B cell (primary cell): ENCODE measurements around the gene EMC10. TPM values are rescaled to one million over a fixed set of nuclear protein-coding genes. Genes with fewer than 3 reads are reported as not detected.

Source experiments
- ATAC-seq: fragments of 200-7000 bp; cut with Tn5 transposase; one replicate; pipeline ENCODE4 v1.10.0; 2021; ENCODE audit warnings: low read depth, mild to moderate bottlenecking, moderate number of reproducible peaks, moderate library complexity
- CTCF ChIA-PET: fragments of 350-600 bp; sonication (Branson Sonifier 250); formaldehyde crosslinking; loops from one replicate; lab custom pipeline; 2021; ENCODE audit warnings: antibody characterized with exemption, inconsistent platforms; lab: Charles Lee
- POLR2A ChIA-PET: fragments of 350-600 bp; sonication (Branson Sonifier 250); formaldehyde crosslinking; loops from one replicate; lab custom pipeline; 2021; ENCODE audit warnings: antibody characterized with exemption; lab: Charles Lee
- DNase-seq: peaks from one replicate; pipeline ENCODE4 v3.0.0; 2013
- H2AFZ ChIP-seq: 2 replicates; pipeline ENCODE4 v1.6.1; 2012; ENCODE audit warnings: mild to moderate bottlenecking, low read depth, low read length; ENCODE audit not compliant: insufficient read depth, poor library complexity, severe bottlenecking
- H3K27ac ChIP-seq, 2 donors: 1 replicate in 1 of 2; 2 replicates in 1 of 2; pipeline ENCODE4 v1.5.1; 2012 to 2013; ENCODE audit warnings: low read length in 2 of 2, mild to moderate bottlenecking in 2 of 2, moderate library complexity in 1 of 2
- H3K27me3 ChIP-seq, 4 experiments: fragments of 200-600 bp in 1 of 4; sonication (generic) in 1 of 4; replicated peaks in 1 of 4; 1 replicate in 2 of 4; 2 replicates in 2 of 4; pipeline versions ENCODE4 v1.6.1 to v1.7.0; 2013 to 2016; ENCODE audit warnings: low read length in 3 of 4, mild to moderate bottlenecking in 2 of 4, mixed read lengths in 1 of 4, moderate library complexity in 1 of 4; ENCODE audit not compliant: insufficient read depth in 4 of 4, control insufficient read depth in 3 of 4; ENCODE audit errors: control extremely low read depth in 1 of 4
- H3K36me3 ChIP-seq, 2 experiments: replicated peaks in 1 of 2; 1 replicate in 1 of 2; 2 replicates in 1 of 2; pipeline versions ENCODE4 v1.6.1 to v1.7.1; 2013; ENCODE audit warnings: low read length in 1 of 2; ENCODE audit not compliant: insufficient read depth in 2 of 2, control insufficient read depth in 1 of 2; ENCODE audit errors: control extremely low read depth in 1 of 2, extremely low read depth in 1 of 2
- H3K4me1 ChIP-seq, 2 donors: fragments of 200-600 bp in 1 of 2; sonication (generic) in 1 of 2; 1 replicate in 1 of 2; 2 replicates in 1 of 2; pipeline versions ENCODE4 v1.5.1 to v1.6.1; 2013 to 2017; ENCODE audit warnings: low read length in 2 of 2; ENCODE audit not compliant: control insufficient read depth in 2 of 2, insufficient read depth in 2 of 2
- H3K4me2 ChIP-seq: replicated peaks from 2 replicates; pipeline ENCODE3; 2012; ENCODE audit warnings: mild to moderate bottlenecking, low read depth, low read length; ENCODE audit not compliant: poor library complexity, severe bottlenecking
- H3K4me3 ChIP-seq, 5 experiments: fragments of 200-600 bp in 1 of 5; sonication (generic) in 1 of 5; 1 replicate in 3 of 5; 2 replicates in 2 of 5; pipeline versions ENCODE4 v1.5.1 to v1.7.0; 2011 to 2016; ENCODE audit warnings: low read length in 4 of 5, mild to moderate bottlenecking in 4 of 5, low read depth in 2 of 5, control low read depth in 1 of 5, moderate library complexity in 1 of 5; ENCODE audit not compliant: insufficient read depth in 1 of 5; ENCODE audit errors: control extremely low read depth in 1 of 5, extremely low read depth in 1 of 5
- H3K79me2 ChIP-seq: fragments of 200-600 bp; sonication (generic); one replicate; pipeline ENCODE4 v1.6.0; 2016; ENCODE audit warnings: low read length; ENCODE audit not compliant: control insufficient read depth, insufficient read depth
- H3K9ac ChIP-seq: fragments of 200-600 bp; sonication (generic); 2 replicates; pipeline ENCODE4 v1.6.1; 2017; ENCODE audit warnings: mild to moderate bottlenecking, low read length, moderate library complexity
- H3K9me3 ChIP-seq, 3 donors: one replicate each; pipeline versions ENCODE4 v1.6.1 to v1.7.1; 2013; ENCODE audit warnings: low read length in 2 of 3; ENCODE audit not compliant: control insufficient read depth in 2 of 3, insufficient read depth in 1 of 3; ENCODE audit errors: control extremely low read depth in 1 of 3
- H4K20me1 ChIP-seq: 2 replicates; pipeline ENCODE4 v1.6.0; 2012; ENCODE audit warnings: mild to moderate bottlenecking, low read length; ENCODE audit not compliant: insufficient read depth, control insufficient read depth, poor library complexity, severe bottlenecking
- H3K27ac Mint-ChIP-seq: one replicate; pipeline ENCODE4 v1.8.0; 2021; ENCODE audit warnings: mixed read lengths
- H3K27me3 Mint-ChIP-seq: one replicate; pipeline ENCODE4 v1.8.0; 2021; ENCODE audit warnings: mixed read lengths
- H3K4me1 Mint-ChIP-seq: one replicate; pipeline ENCODE4 v1.8.0; 2021; ENCODE audit warnings: mixed read lengths
- H3K4me3 Mint-ChIP-seq: one replicate; pipeline ENCODE4 v1.8.0; 2021; ENCODE audit warnings: mixed read lengths
- H3K9me3 Mint-ChIP-seq: one replicate; pipeline ENCODE4 v1.8.0; 2022; ENCODE audit warnings: mixed read lengths; ENCODE audit not compliant: insufficient read depth
- CTCF ChIP-seq: fragments of 200-600 bp; IDR thresholded peaks from one replicate; pipeline ENCODE4 v1.8.0; 2022; ENCODE audit warnings: antibody characterized with exemption, mild to moderate bottlenecking
- EZH2 ChIP-seq: IDR thresholded peaks from 2 replicates; pipeline ENCODE4 v1.6.1; 2012; ENCODE audit warnings: borderline replicate concordance, low read depth, mild to moderate bottlenecking, moderate library complexity, low read length; ENCODE audit not compliant: insufficient read depth, poor library complexity, severe bottlenecking
- WGBS: methylation state at CpG from one replicate; pipeline ENCODE4 v1.1.5; 2013; ENCODE audit warnings: missing lambda C conversion rate; ENCODE audit not compliant: insufficient coverage; 5-methylcytosine and 5-hydroxymethylcytosine counted together
- intact Hi-C: fragments of 100-400 bp; cut with micrococcal nuclease; formaldehyde crosslinking; loops from one replicate; pipeline ENCODE4 v1.10.0; 2022
- polyA plus RNA-seq: library from polyadenylated mRNA; depleted of rRNA; stranded (reverse); fragments of >200 nt; gene quantifications from 2 replicates; pipeline ENCODE4 v1.2.3, GENCODE V29; 2012
- total RNA-seq, 2 donors: library from RNA; stranded (reverse); fragments of 120-200 nt in 1 of 2; gene quantifications; 1 replicate in 1 of 2; 2 replicates in 1 of 2; pipeline versions ENCODE4 v1.2.3 to v1.2.4, GENCODE V29; 2013 to 2022

The EMC10 gene
- total and polyA plus RNA-seq, 2 donors (not counting 1 experiment from before 2014, with no cell fraction given): 51.1 to 88.1 TPM

GRCh38 chr19:50518091-50519005 lies 42.0 kb downstream of the EMC10 start:
- Histone ChIP-seq H2AFZ (no peak overlapping the region), H3K36me3 (no peaks in the 10 kb centered on the region), H3K4me3 (no peak overlapping the region), H3K79me2 (no peaks in the 10 kb centered on the region), H3K4me1 (no peaks in the 10 kb centered on the region), H3K27ac (no peak overlapping the region), H4K20me1 (no peaks in the 10 kb centered on the region), H3K4me2 (no peak overlapping the region), H3K9ac (no peak overlapping the region), H3K27me3 (peaks cover 0 to 24% (median 2%) of the 10 kb centered on the region in 4 experiments), H3K9me3 (peaks cover 0 to 7% (median 0%) of the 10 kb centered on the region in 3 donors)
- WGBS: 96% methylated on average over 82 of the region's 87 CpGs
- Mint-ChIP-seq H3K4me1 (no peaks in the 10 kb centered on the region), H3K27me3 (peaks cover 3% of the 10 kb centered on the region), H3K9me3 (no peaks in the 10 kb centered on the region), H3K27ac (no peak overlapping the region), H3K4me3 (no peak overlapping the region)
- ChIA-PET POLR2A (no interaction called here), CTCF (interaction anchor here (0.5 kb wide), 1 partner anchor 295 kb away, joined by 3 read pairs; no protein-coding TSS in a partner anchor)
- DNase-seq: no peak
- intact Hi-C loops: no loop called here
- TF ChIP-seq EZH2: no peak
- no peak for TF ChIP-seq CTCF
- no peak for ATAC-seq

GRCh38 chr19:50519006-50519575 lies 42.8 kb downstream of the EMC10 start:
- Mint-ChIP-seq H3K27me3 (peaks cover 3% of the 10 kb centered on the region), H3K9me3 (no peaks in the 10 kb centered on the region), H3K27ac (no peak overlapping the region), H3K4me3 (no peak overlapping the region), H3K4me1 (no peaks in the 10 kb centered on the region)
- H3K27ac ChIP-seq: no peak overlapping the region
- no peaks in the 10 kb centered on the region for H4K20me1 ChIP-seq
- peaks cover 0 to 16% (median 2%) of the 10 kb centered on the region in 4 experiments for H3K27me3 ChIP-seq
- no peak for TF ChIP-seq CTCF
- TF ChIP-seq EZH2: no peak
- 97% methylated on average over 35 of the region's 40 CpGs for WGBS
- no peak overlapping the region for H3K4me3 ChIP-seq
- no peak overlapping the region for H3K9ac ChIP-seq
- peaks cover 0 to 7% (median 0%) of the 10 kb centered on the region in 3 donors for H3K9me3 ChIP-seq
- ATAC-seq (no peak), DNase-seq (no peak)
- no peaks in the 10 kb centered on the region for H3K36me3 ChIP-seq
- H3K4me1 ChIP-seq: no peaks in the 10 kb centered on the region
- H3K4me2 ChIP-seq: no peak overlapping the region
- CTCF ChIA-PET: no interaction called here
- no peak overlapping the region for H2AFZ ChIP-seq
- intact Hi-C loops: no loop called here
- POLR2A ChIA-PET: no interaction called here
- no peaks in the 10 kb centered on the region for H3K79me2 ChIP-seq
